ENCODE measurements around the gene MSANTD1.
A peak's percentile ranks its signal among the peaks of the same experiment; 100 is the strongest.
"Not testable (repeated sequence)": the region's sequence is repeated elsewhere in the genome, so short reads cannot be mapped to it uniquely, and the experiment has no call there.

MSANTD1 gene

GRCh38 chr4:3291969-3292570 lies 43.1 kb downstream of the MSANTD1 start:
- peak; percentile 2 for DNase-seq

GRCh38 chr4:3292571-3293400 lies 43.8 kb downstream of the MSANTD1 start, which contains the start of gene RGS12:
Gene RGS12, plus strand, starts transcription at chr4:3293021. Its CDS starts 23,150 bp downstream, at chr4:3316171.
- DNase-seq, result peak; percentile 83

- DNase-seq, result no peak
These were observed 44.7 kb downstream of the MSANTD1 start for GRCh38 chr4:3293401-3294391.

- DNase-seq, result no peak
These were observed 45.7 kb downstream of the MSANTD1 start for GRCh38 chr4:3294401-3295241.

GRCh38 chr4:3295837-3296624 lies 47.1 kb downstream of the MSANTD1 start:
- DNase-seq, result no peak

- DNase-seq, result no peak
These were observed 47.7 kb downstream of the MSANTD1 start for GRCh38 chr4:3296651-3297050.

- DNase-seq, result no peak
These were observed 48.3 kb downstream of the MSANTD1 start for GRCh38 chr4:3297066-3297859.

GRCh38 chr4:3299122-3299975 lies 50.4 kb downstream of the MSANTD1 start:
- DNase-seq, result no peak

GRCh38 chr4:3299976-3300671 lies 51.2 kb downstream of the MSANTD1 start:
- no peak for DNase-seq

- DNase-seq, result not testable (repeated sequence)
These were observed 51.9 kb downstream of the MSANTD1 start for GRCh38 chr4:3300882-3301281.

GRCh38 chr4:3301450-3302172 lies 52.7 kb downstream of the MSANTD1 start:
- no peak for DNase-seq

- DNase-seq, result no peak
These were observed 53.3 kb downstream of the MSANTD1 start for GRCh38 chr4:3302173-3302785.

- DNase-seq, result no peak
These were observed 54.0 kb downstream of the MSANTD1 start for GRCh38 chr4:3302786-3303564.

- no peak for DNase-seq
These were observed 54.5 kb downstream of the MSANTD1 start for GRCh38 chr4:3303565-3303824.

- no peak for DNase-seq
These were observed 55.2 kb downstream of the MSANTD1 start for GRCh38 chr4:3303923-3304710.
